Hepatocyte (in vitro differentiated cells): ENCODE data around the gene OSBPL2. TPM values are rescaled to one million over a fixed set of nuclear protein-coding genes. Genes with fewer than 3 reads are reported as not detected.

Source experiments
- DNase-seq: peaks from one replicate; pipeline ENCODE4 v3.0.0-alpha.2; 2016; ENCODE audit warnings: low spot score
- H2AFZ ChIP-seq: fragments of 200-600 bp; sonication (generic); 2 replicates; pipeline ENCODE4 v1.6.0; 2016; ENCODE audit warnings: antibody characterized with exemption, mild to moderate bottlenecking
- H3K27ac ChIP-seq: fragments of 200-600 bp; sonication (generic); 2 replicates; pipeline ENCODE4 v1.5.1; 2016; ENCODE audit warnings: mild to moderate bottlenecking
- H3K27me3 ChIP-seq: fragments of 200-600 bp; sonication (generic); 2 replicates; pipeline ENCODE4 v1.6.1; 2016
- H3K36me3 ChIP-seq: fragments of 200-600 bp; sonication (generic); replicated peaks from 2 replicates; pipeline ENCODE4 v1.5.1; 2016; ENCODE audit warnings: low read depth; ENCODE audit not compliant: insufficient read depth
- H3K4me1 ChIP-seq: fragments of 200-600 bp; sonication (generic); 2 replicates; pipeline ENCODE4 v1.5.1; 2016; ENCODE audit warnings: mild to moderate bottlenecking, moderate library complexity; ENCODE audit not compliant: insufficient read depth
- H3K4me2 ChIP-seq: fragments of 200-600 bp; sonication (generic); 2 replicates; pipeline ENCODE4 v1.6.0; 2016
- H3K4me3 ChIP-seq: fragments of 200-600 bp; sonication (generic); 2 replicates; pipeline ENCODE4 v1.5.1; 2016; ENCODE audit warnings: mild to moderate bottlenecking
- H3K79me2 ChIP-seq: fragments of 200-600 bp; sonication (generic); 2 replicates; pipeline ENCODE4 v1.6.0; 2017; ENCODE audit warnings: mild to moderate bottlenecking
- H3K9me2 ChIP-seq: fragments of 200-600 bp; sonication (generic); replicated peaks from 2 replicates; pipeline ENCODE4 v1.6.0; 2017; ENCODE audit warnings: mild to moderate bottlenecking; ENCODE audit not compliant: insufficient read depth
- H3K9me3 ChIP-seq: fragments of 200-600 bp; sonication (generic); 2 replicates; pipeline ENCODE4 v1.5.1; 2016; ENCODE audit warnings: low read depth, mild to moderate bottlenecking
- H4K20me1 ChIP-seq: fragments of 200-600 bp; sonication (generic); 2 replicates; pipeline ENCODE4 v1.6.0; 2016; ENCODE audit warnings: mild to moderate bottlenecking; ENCODE audit not compliant: insufficient read depth, poor library complexity, severe bottlenecking
- CTCF ChIP-seq: fragments of 200-600 bp; sonication (generic); IDR thresholded peaks from 2 replicates; pipeline ENCODE4 v1.5.1; 2016; ENCODE audit warnings: antibody characterized with exemption, mild to moderate bottlenecking; ENCODE audit not compliant: poor library complexity
- EZH2 ChIP-seq: fragments of 200-600 bp; sonication (generic); IDR thresholded peaks from 2 replicates; pipeline ENCODE4 v1.6.1; 2016; ENCODE audit warnings: antibody characterized with exemption, mild to moderate bottlenecking, borderline replicate concordance
- EZH2phosphoT487 ChIP-seq: fragments of 200-600 bp; sonication (generic); IDR thresholded peaks from one replicate; pipeline ENCODE4 v1.6.1; 2018; ENCODE audit warnings: antibody characterized with exemption, mild to moderate bottlenecking, low read depth, moderate library complexity; ENCODE audit not compliant: unreplicated experiment, severe bottlenecking
- WGBS: methylation state at CpG from one replicate; pipeline ENCODE4 v1.1.6; 2016; ENCODE audit warnings: low lambda C conversion rate; ENCODE audit errors: missing lambda C conversion rate; 5-methylcytosine and 5-hydroxymethylcytosine counted together
- polyA plus RNA-seq: library from polyadenylated mRNA; unstranded; fragments of >200 nt; fragmentation: Nextera tagmentation; extraction: Ambion mirVana; gene quantifications from 2 replicates; pipeline ENCODE4 v1.2.1, GENCODE V29; 2016
- total RNA-seq: library from RNA; depleted of rRNA; stranded (reverse); fragments of >200 nt; gene quantifications from 2 replicates; pipeline ENCODE4 v1.2.3, GENCODE V29; 2014

Gene OSBPL2
- total and polyA plus RNA-seq, 2 experiments from 2014 or later = 40.5 to 45.9 TPM

DNA sequence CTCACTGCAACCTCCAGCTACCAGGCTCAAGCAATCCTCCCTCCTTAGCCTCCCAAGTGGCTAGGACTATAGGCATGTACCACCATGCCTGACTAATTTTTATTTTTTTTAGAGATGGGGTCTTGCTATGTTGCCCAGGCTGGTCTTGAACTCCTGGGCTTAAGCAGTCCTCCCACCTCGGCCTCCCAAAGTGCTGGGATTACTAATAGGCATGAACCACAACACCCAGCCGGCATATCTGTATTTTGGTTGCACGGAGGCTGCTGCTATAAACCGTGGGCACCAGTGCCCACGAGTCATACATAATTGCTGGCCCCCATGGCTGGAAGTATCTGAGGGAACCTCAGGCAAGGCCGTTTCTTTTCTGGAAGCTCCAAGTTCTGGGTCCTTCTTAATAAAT is 46.1 kb downstream of the OSBPL2 start:
- Histone ChIP-seq H3K4me2 (no peak overlapping the region), H3K27ac (no peak overlapping the region), H4K20me1 (no peaks in the 10 kb centered on the region), H3K4me3 (no peak overlapping the region), H3K79me2 (no peaks in the 10 kb centered on the region), H3K9me2 (no peaks in the 10 kb centered on the region), H3K27me3 (no peaks in the 10 kb centered on the region), H3K9me3 (no peaks in the 10 kb centered on the region), H3K4me1 (no peaks in the 10 kb centered on the region), H2AFZ (no peak overlapping the region), H3K36me3 (no peaks in the 10 kb centered on the region)
- 92% methylated on average over 6 of the region's 6 CpGs for WGBS
- TF ChIP-seq CTCF (no peak), EZH2phosphoT487 (no peak), EZH2 (no peak)
- DNase-seq = no peak

DNA sequence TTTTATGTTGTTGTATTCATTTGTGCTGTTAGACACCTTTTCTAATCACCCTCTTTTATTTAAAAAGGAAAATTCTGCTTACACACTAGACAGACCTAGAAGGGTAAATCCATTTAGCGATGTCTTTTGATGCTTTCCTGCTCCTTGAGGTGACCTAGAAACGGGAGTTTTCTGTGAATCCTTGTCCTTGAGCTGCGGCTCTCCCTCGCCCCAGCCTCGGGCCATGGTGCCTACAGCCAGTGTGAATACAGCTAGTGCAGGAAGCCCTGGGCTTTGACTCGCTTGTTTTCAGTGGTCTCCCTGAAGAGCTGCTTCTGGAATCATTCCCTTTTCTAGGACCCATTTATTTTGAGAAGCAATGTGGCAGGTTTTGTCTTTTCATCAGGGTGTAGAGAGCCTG is 46.8 kb downstream of the OSBPL2 start:
- no peak overlapping the region for H3K4me3 ChIP-seq
- no peak overlapping the region for H3K4me2 ChIP-seq
- WGBS = 96% methylated on average over 6 of the region's 6 CpGs
- no peaks in the 10 kb centered on the region for H3K9me2 ChIP-seq
- no peaks in the 10 kb centered on the region for H4K20me1 ChIP-seq
- no peaks in the 10 kb centered on the region for H3K36me3 ChIP-seq
- H3K79me2 ChIP-seq = no peaks in the 10 kb centered on the region
- H3K9me3 ChIP-seq = no peaks in the 10 kb centered on the region
- no peak overlapping the region for H2AFZ ChIP-seq
- H3K27me3 ChIP-seq = no peaks in the 10 kb centered on the region
- DNase-seq = no peak
- no peak for TF ChIP-seq CTCF
- no peak for TF ChIP-seq EZH2phosphoT487
- TF ChIP-seq EZH2 = no peak
- H3K4me1 ChIP-seq = no peaks in the 10 kb centered on the region
- no peak overlapping the region for H3K27ac ChIP-seq

DNA sequence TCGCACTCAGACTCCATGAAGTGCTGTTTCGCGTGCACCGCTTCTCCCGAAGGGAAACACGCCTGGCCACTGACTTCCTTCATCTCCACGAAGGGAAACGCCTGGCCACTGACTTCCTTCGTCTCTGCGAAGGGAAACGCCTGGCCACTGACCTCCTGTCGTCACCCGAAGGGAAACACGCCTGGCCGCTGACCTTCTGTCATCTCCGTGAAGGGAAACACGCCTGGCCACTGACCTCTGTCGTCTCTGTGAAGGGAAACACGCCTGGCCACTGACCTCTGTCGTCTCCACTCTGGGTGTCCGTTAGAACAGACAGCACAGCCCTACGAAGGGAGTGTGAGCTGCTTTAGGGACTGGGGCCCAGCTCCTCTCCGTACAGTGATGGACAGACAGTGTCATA is 47.4 kb downstream of the OSBPL2 start:
- Histone ChIP-seq H3K36me3 (no peaks in the 10 kb centered on the region), H3K27ac (no peak overlapping the region), H3K27me3 (no peaks in the 10 kb centered on the region)

More for the DNA sequence above, 47.4 kb downstream of the OSBPL2 start:
- TF ChIP-seq EZH2phosphoT487 (no peak), CTCF (no peak), EZH2 (no peak)
- no peaks in the 10 kb centered on the region for H4K20me1 ChIP-seq
- no peak for DNase-seq
- no peaks in the 10 kb centered on the region for H3K4me1 ChIP-seq
- H3K79me2 ChIP-seq = no peaks in the 10 kb centered on the region
- no peak overlapping the region for H3K4me3 ChIP-seq
- H3K9me2 ChIP-seq = no peaks in the 10 kb centered on the region
- WGBS = 87% methylated on average over 23 of the region's 23 CpGs
- no peaks in the 10 kb centered on the region for H3K9me3 ChIP-seq
- H3K4me2 ChIP-seq = no peak overlapping the region
- H2AFZ ChIP-seq = no peak overlapping the region
